K562 (cell line): ENCODE results near the gene RELL2. TPM values are rescaled to one million over a fixed set of nuclear protein-coding genes. Genes with fewer than 3 reads are reported as not detected.

Experiments
- CBX3 ChIP-seq, 2 experiments: IDR thresholded peaks; 1 replicate in 1 of 2; 2 replicates in 1 of 2; pipeline ENCODE4 v1.6.1; 2012; ENCODE audit warnings: inconsistent platforms in 2 of 2, low read length in 2 of 2, borderline replicate concordance in 1 of 2, control low read depth in 1 of 2
- CSDE1 ChIP-seq, 2 experiments: fragments of 450-650 bp; IDR thresholded peaks; 2 replicates each; pipeline ENCODE4 v1.6.1; 2016; ENCODE audit warnings: mild to moderate bottlenecking in 1 of 2
- MCM3 ChIP-seq: fragments of 450-650 bp; IDR thresholded peaks from 2 replicates; pipeline ENCODE4 v1.6.1; 2016
- MED1 ChIP-seq: sonication (generic); formaldehyde crosslinking; IDR thresholded peaks from 2 replicates; pipeline ENCODE4 v1.8.1; 2023; ENCODE audit warnings: missing genetic modification reagents, borderline replicate concordance
- MTA3 ChIP-seq: fragments of 450-650 bp; formaldehyde crosslinking; IDR thresholded peaks from 2 replicates; pipeline ENCODE4 v1.6.1; 2017; ENCODE audit warnings: mild to moderate bottlenecking, borderline replicate concordance
- NR2C1 ChIP-seq, 2 experiments: fragments of 450-650 bp; IDR thresholded peaks; 2 replicates each; pipeline ENCODE4 v1.6.1; 2017; ENCODE audit warnings: mild to moderate bottlenecking in 2 of 2, antibody characterized with exemption in 1 of 2, inconsistent platforms in 1 of 2, missing compliant biosample characterization in 1 of 2, missing genetic modification characterization in 1 of 2
- TCF7L2 ChIP-seq: fragments of 150-350 bp; IDR thresholded peaks from 2 replicates; pipeline ENCODE4 v1.6.1; 2016; ENCODE audit warnings: low read depth, mild to moderate bottlenecking, low read length, moderate library complexity
- XRCC4 ChIP-seq: IDR thresholded peaks from one replicate; pipeline ENCODE4 v1.6.1; 2011; ENCODE audit not compliant: insufficient read depth, insufficient read length; ENCODE audit errors: extremely low read depth
- ZBTB1 ChIP-seq: sonication (generic); formaldehyde crosslinking; IDR thresholded peaks from 2 replicates; pipeline ENCODE4 v1.8.1; 2023; ENCODE audit warnings: missing genetic modification reagents, low read depth, mild to moderate bottlenecking, borderline replicate concordance
- ZC3H11A ChIP-seq: IDR thresholded peaks from 2 replicates; pipeline ENCODE4 v1.6.1; 2012; ENCODE audit warnings: low read depth, low read length, improper control_type of control experiment
- ZNF282 ChIP-seq: sonication (generic); formaldehyde crosslinking; IDR thresholded peaks from 2 replicates; pipeline ENCODE4 v1.8.1; 2023; ENCODE audit warnings: missing genetic modification reagents
- ZNF584 ChIP-seq: fragments of 200-800 bp; sonication (Bioruptor generic); IDR thresholded peaks from 2 replicates; pipeline ENCODE4 v1.6.1; 2016; ENCODE audit warnings: low read depth, mild to moderate bottlenecking, missing genetic modification characterization, missing compliant biosample characterization
- polyA plus RNA-seq, 8 experiments: library from polyadenylated mRNA; depleted of rRNA in 4 of 8; stranded (reverse) in 5 of 8; unstranded in 3 of 8; fragments of >200 nt; fragmentation: Nextera tagmentation in 2 of 8; fragmentation: Illumina TruSeq in 1 of 8; extraction: Ambion mirVana in 2 of 8; extraction: Trizol in 1 of 8; gene quantifications; 2 replicates each; pipeline versions ENCODE4 v1.2.1 to v1.2.3, GENCODE V29; 2011 to 2014; ENCODE audit warnings: inconsistent platforms in 1 of 8, missing spikeins in 1 of 8
- total RNA-seq, 7 experiments: library from RNA; depleted of rRNA in 6 of 7; stranded (reverse); fragments of >200 nt in 6 of 7; fragmentation: Illumina TruSeq in 2 of 7; extraction: Trizol in 2 of 7; gene quantifications; 2 replicates each; pipeline versions ENCODE4 v1.2.1 to v1.2.3, GENCODE V29; 2011 to 2021; ENCODE audit warnings: low replicate concordance in 1 of 7
- TF ChIP-seq, protein P1 (sequence below), 2 experiments: fragments of 450-650 bp in 1 of 2; sonication (generic) in 1 of 2; formaldehyde crosslinking in 1 of 2; IDR thresholded peaks; 2 replicates each; pipeline versions ENCODE4 v1.7.1 to v1.9.0; 2016 to 2022; ENCODE audit warnings: inconsistent platforms in 1 of 2, mild to moderate bottlenecking in 1 of 2, missing genetic modification reagents in 1 of 2
- TF ChIP-seq, protein P2 (sequence below): fragments of 250-450 bp; sonication (Bioruptor Pico); IDR thresholded peaks from 2 replicates; pipeline ENCODE4 v1.8.0; 2021; ENCODE audit warnings: mild to moderate bottlenecking, moderate library complexity

RELL2 gene
- total and polyA plus RNA-seq, 9 of the 15 experiments (the other 6 are each of a cell fraction or from before 2014, with no cell fraction given) = 0.06 to 36.0 (median 14.3) TPM

DNA sequence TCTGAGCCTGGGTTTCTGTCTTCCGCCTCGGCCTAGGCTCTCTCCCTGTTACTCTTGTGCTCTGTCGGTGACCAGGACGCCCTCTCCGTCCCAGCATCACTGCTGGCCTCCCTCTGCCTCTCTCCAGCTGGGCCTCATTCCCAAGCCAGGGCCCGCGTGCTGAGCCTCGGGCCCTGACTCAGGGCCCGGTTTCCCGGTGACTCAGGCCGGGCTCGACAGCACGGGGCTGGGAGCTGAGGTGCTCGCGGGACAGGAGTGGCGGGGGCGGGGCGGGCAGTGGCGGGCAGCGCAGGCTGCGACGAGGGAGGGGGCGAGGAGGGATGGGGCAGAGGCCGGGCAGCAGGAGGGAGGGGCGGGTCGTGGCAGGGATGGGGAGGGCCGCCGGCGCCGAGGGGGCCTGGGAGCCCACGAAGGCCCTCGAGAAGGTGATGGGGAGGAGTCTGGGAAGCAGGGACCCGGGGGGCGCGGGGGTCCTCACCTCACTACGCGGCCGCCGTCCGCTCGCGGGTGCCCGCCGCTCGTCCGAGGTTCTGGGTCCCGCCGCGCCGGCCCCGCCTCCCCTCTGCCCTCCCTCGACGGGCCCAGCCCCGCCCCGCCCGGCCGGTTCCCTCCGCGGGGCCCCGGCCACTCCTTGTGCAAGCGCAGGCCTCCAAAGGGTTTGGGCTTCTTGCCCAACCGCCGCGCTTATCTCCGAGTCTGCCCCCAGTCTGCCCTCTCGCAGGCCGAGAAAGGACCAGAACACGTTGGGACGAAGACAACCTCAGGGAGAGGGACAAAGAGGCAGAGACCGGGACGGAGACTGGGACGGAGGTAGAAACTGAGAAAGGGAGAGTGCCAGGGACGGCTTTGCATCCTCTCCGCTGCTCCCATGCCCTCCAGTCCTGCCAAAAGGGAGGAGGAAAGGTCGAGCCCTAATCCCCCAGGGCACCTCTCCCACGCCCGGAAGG lies 45.2 kb downstream of the RELL2 start, which contains the start of gene ARAP3 (continued):
- no peak for TF ChIP-seq XRCC4
- TF ChIP-seq, protein P1, sequence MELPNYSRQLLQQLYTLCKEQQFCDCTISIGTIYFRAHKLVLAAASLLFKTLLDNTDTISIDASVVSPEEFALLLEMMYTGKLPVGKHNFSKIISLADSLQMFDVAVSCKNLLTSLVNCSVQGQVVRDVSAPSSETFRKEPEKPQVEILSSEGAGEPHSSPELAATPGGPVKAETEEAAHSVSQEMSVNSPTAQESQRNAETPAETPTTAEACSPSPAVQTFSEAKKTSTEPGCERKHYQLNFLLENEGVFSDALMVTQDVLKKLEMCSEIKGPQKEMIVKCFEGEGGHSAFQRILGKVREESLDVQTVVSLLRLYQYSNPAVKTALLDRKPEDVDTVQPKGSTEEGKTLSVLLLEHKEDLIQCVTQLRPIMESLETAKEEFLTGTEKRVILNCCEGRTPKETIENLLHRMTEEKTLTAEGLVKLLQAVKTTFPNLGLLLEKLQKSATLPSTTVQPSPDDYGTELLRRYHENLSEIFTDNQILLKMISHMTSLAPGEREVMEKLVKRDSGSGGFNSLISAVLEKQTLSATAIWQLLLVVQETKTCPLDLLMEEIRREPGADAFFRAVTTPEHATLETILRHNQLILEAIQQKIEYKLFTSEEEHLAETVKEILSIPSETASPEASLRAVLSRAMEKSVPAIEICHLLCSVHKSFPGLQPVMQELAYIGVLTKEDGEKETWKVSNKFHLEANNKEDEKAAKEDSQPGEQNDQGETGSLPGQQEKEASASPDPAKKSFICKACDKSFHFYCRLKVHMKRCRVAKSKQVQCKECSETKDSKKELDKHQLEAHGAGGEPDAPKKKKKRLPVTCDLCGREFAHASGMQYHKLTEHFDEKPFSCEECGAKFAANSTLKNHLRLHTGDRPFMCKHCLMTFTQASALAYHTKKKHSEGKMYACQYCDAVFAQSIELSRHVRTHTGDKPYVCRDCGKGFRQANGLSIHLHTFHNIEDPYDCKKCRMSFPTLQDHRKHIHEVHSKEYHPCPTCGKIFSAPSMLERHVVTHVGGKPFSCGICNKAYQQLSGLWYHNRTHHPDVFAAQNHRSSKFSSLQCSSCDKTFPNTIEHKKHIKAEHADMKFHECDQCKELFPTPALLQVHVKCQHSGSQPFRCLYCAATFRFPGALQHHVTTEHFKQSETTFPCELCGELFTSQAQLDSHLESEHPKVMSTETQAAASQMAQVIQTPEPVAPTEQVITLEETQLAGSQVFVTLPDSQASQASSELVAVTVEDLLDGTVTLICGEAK (IDR thresholded peaks at IDR 0.05) = no peak
- TF ChIP-seq, protein P1 (CRISPR knock-in tag; IDR thresholded peaks at IDR 0.05) = no peak
- TF ChIP-seq CSDE1 (IDR thresholded peaks at IDR 0.05) = no peak; a peak in 1 of 4 replicates
- TF ChIP-seq ZBTB1 = no peak
- TF ChIP-seq ZNF584 (CRISPR knock-in tag) = no peak
- no peak for TF ChIP-seq TCF7L2
- TF ChIP-seq ZC3H11A = no peak
- TF ChIP-seq, protein P2, sequence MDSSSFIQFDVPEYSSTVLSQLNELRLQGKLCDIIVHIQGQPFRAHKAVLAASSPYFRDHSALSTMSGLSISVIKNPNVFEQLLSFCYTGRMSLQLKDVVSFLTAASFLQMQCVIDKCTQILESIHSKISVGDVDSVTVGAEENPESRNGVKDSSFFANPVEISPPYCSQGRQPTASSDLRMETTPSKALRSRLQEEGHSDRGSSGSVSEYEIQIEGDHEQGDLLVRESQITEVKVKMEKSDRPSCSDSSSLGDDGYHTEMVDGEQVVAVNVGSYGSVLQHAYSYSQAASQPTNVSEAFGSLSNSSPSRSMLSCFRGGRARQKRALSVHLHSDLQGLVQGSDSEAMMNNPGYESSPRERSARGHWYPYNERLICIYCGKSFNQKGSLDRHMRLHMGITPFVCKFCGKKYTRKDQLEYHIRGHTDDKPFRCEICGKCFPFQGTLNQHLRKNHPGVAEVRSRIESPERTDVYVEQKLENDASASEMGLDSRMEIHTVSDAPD (CRISPR knock-in tag) = no peak
- no peak for TF ChIP-seq NR2C1 (IDR thresholded peaks at IDR 0.05)
- peak; percentile 59 for TF ChIP-seq NR2C1 (tag; IDR thresholded peaks at IDR 0.05)
- TF ChIP-seq MCM3 = no peak
- peak in 1 of 2 experiments; percentile 40; a peak in 1 of 3 replicates for TF ChIP-seq CBX3 (IDR thresholded peaks at IDR 0.05; ENCODE audit: borderline replicate concordance in 1 of 2, low read length in 2 of 2)
- no peak for TF ChIP-seq ZNF282 (CRISPR knock-in tag)
- TF ChIP-seq MTA3 = peak; percentile 55
- no peak for TF ChIP-seq MED1 (CRISPR knock-in tag)
